HG02571 (cell line): ENCODE measurements around the gene EGFL7.
"Not testable (repeated sequence)": the region's sequence is repeated elsewhere in the genome, so short reads cannot be mapped to it uniquely, and the experiment has no call there.

Experiments used
- ATAC-seq: cut with Tn5 transposase; IDR thresholded peaks from one replicate; pipeline ENCODE4 v1.9.1; 2021; ENCODE audit warnings: mild to moderate bottlenecking, moderate library complexity; ENCODE audit not compliant: unreplicated experiment

Gene EGFL7

GRCh38 chr9:136624184-136624951 is 38.3 kb upstream of the EGFL7 start:
- ATAC-seq: no peak

- no peak for ATAC-seq
Measured at GRCh38 chr9:136625101-136626065, 37.3 kb upstream of the EGFL7 start.

GRCh38 chr9:136626066-136626725 is 36.5 kb upstream of the EGFL7 start:
- ATAC-seq: no peak

GRCh38 chr9:136626740-136627642 is 35.7 kb upstream of the EGFL7 start:
- ATAC-seq: no peak

GRCh38 chr9:136627703-136628102 is 35.0 kb upstream of the EGFL7 start:
- no peak for ATAC-seq

GRCh38 chr9:136628268-136628667 is 34.4 kb upstream of the EGFL7 start:
- no peak for ATAC-seq

- ATAC-seq: no peak
Measured at GRCh38 chr9:136629001-136629878, 33.5 kb upstream of the EGFL7 start.

- no peak for ATAC-seq
Measured at GRCh38 chr9:136629879-136630661, 32.6 kb upstream of the EGFL7 start.

GRCh38 chr9:136630662-136630992 is 32.1 kb upstream of the EGFL7 start:
- no peak for ATAC-seq

- no peak for ATAC-seq
Measured at GRCh38 chr9:136631038-136632000, 31.4 kb upstream of the EGFL7 start.

- not testable (repeated sequence) for ATAC-seq
Measured at GRCh38 chr9:136632072-136632471, 30.6 kb upstream of the EGFL7 start.

- not testable (repeated sequence) for ATAC-seq
Measured at GRCh38 chr9:136632491-136633106, 30.1 kb upstream of the EGFL7 start.

- no peak for ATAC-seq
Measured at GRCh38 chr9:136634904-136635303, 27.8 kb upstream of the EGFL7 start.

GRCh38 chr9:136640171-136641111 is 22.3 kb upstream of the EGFL7 start:
- ATAC-seq: no peak

- no peak for ATAC-seq
Measured at GRCh38 chr9:136642439-136642921, 20.2 kb upstream of the EGFL7 start.
